Vagina (tissue), 2 donors: ENCODE measurements around the gene RASAL2. TPM values are rescaled to one million over a fixed set of nuclear protein-coding genes. Genes with fewer than 3 reads are reported as not detected.

Source experiments
- DNase-seq, 2 donors: peaks; one replicate each; pipeline ENCODE4 v3.0.0-alpha.2; 2017; ENCODE audit errors: extremely low spot score in 2 of 2
- H3K27ac ChIP-seq: fragments of 200-600 bp; sonication (generic); one replicate; pipeline ENCODE4 v1.5.1; 2019
- H3K27me3 ChIP-seq: fragments of 200-600 bp; sonication (generic); one replicate; pipeline ENCODE4 v1.5.1; 2019
- H3K36me3 ChIP-seq, 2 donors: fragments of 200-600 bp; sonication (generic); one replicate each; pipeline ENCODE4 v1.5.1; 2017 to 2019
- H3K4me1 ChIP-seq: fragments of 200-600 bp; sonication (generic); one replicate; pipeline ENCODE4 v1.5.1; 2019
- H3K4me3 ChIP-seq, 2 donors: fragments of 200-600 bp; sonication (generic); 1 replicate in 1 of 2; 2 replicates in 1 of 2; pipeline ENCODE4 v1.5.1; 2016 to 2019
- H3K9me3 ChIP-seq: fragments of 200-600 bp; sonication (generic); one replicate; pipeline ENCODE4 v1.5.1; 2019
- CTCF ChIP-seq, 3 experiments: fragments of 450-650 bp in 2 of 3; fragments of 200-600 bp in 1 of 3; sonication (generic) in 1 of 3; IDR thresholded peaks; one replicate each; pipeline ENCODE4 v1.5.1; 2017 to 2019; ENCODE audit warnings: antibody characterized with exemption in 3 of 3, mild to moderate bottlenecking in 2 of 3, moderate library complexity in 2 of 3
- POLR2A ChIP-seq, 2 donors: fragments of 450-650 bp; IDR thresholded peaks; one replicate each; pipeline ENCODE4 v1.6.1; 2017; ENCODE audit warnings: antibody characterized with exemption in 2 of 2, mild to moderate bottlenecking in 2 of 2, moderate library complexity in 2 of 2
- POLR2AphosphoS5 ChIP-seq, 2 donors: sonication (generic); formaldehyde crosslinking; IDR thresholded peaks; one replicate each; pipeline ENCODE4 v1.9.0; 2017; ENCODE audit warnings: antibody characterized with exemption in 2 of 2, mild to moderate bottlenecking in 2 of 2, low read depth in 1 of 2; ENCODE audit not compliant: insufficient read depth in 1 of 2
- intact Hi-C: fragments of 100-400 bp; cut with DNase I; formaldehyde crosslinking; loops from one replicate; pipeline ENCODE4 v1.15.1; 2023
- total RNA-seq: library from RNA; depleted of rRNA; stranded (reverse); fragments of >200 nt; gene quantifications from one replicate; pipeline ENCODE4 v1.2.3, GENCODE V29; 2016

Gene RASAL2
- total RNA-seq, 1 donor from 2014 or later: 25.5 TPM

GRCh38 chr1:178436899-178437298 lies 343.0 kb downstream of the RASAL2 start:
- DNase-seq: no peak
- intact Hi-C loops: no loop called here
- Histone ChIP-seq H3K36me3 (peaks cover 0 to 8% of the 10 kb centered on the region in 2 donors), H3K27me3 (no peaks in the 10 kb centered on the region), H3K27ac (no peak overlapping the region), H3K9me3 (no peaks in the 10 kb centered on the region), H3K4me1 (peaks cover 18% of the 10 kb centered on the region), H3K4me3 (no peak overlapping the region)
- TF ChIP-seq CTCF (IDR thresholded peaks at IDR 0.05) (no peak), POLR2A (IDR thresholded peaks at IDR 0.05) (no peak), POLR2AphosphoS5 (IDR thresholded peaks at IDR 0.05; ENCODE audit: insufficient read depth in 1 of 2, low read depth in 1 of 2) (no peak)

- no peak for DNase-seq
- H3K27me3 ChIP-seq: no peaks in the 10 kb centered on the region
- no peak overlapping the region for H3K4me3 ChIP-seq
- intact Hi-C loops: no loop called here
- TF ChIP-seq POLR2AphosphoS5 (IDR thresholded peaks at IDR 0.05; ENCODE audit: insufficient read depth in 1 of 2, low read depth in 1 of 2): no peak
- no peak for TF ChIP-seq CTCF (IDR thresholded peaks at IDR 0.05)
- TF ChIP-seq POLR2A (IDR thresholded peaks at IDR 0.05): no peak
- H3K27ac ChIP-seq: no peak overlapping the region
- peaks cover 18% of the 10 kb centered on the region for H3K4me1 ChIP-seq
- H3K9me3 ChIP-seq: no peaks in the 10 kb centered on the region
- peaks cover 0 to 22% of the 10 kb centered on the region in 2 donors for H3K36me3 ChIP-seq
These were observed 344.5 kb downstream of the RASAL2 start for GRCh38 chr1:178438432-178438831.

GRCh38 chr1:178442925-178443324 lies 349.0 kb downstream of the RASAL2 start:
- H3K9me3 ChIP-seq: no peaks in the 10 kb centered on the region

GRCh38 chr1:178450871-178451270 lies 357.0 kb downstream of the RASAL2 start:
- intact Hi-C loops: no loop called here
- Histone ChIP-seq H3K27me3 (no peaks in the 10 kb centered on the region), H3K36me3 (no peaks in the 10 kb centered on the region), H3K4me1 (no peaks in the 10 kb centered on the region), H3K9me3 (no peaks in the 10 kb centered on the region), H3K4me3 (no peak overlapping the region), H3K27ac (no peak overlapping the region)
- TF ChIP-seq POLR2A (IDR thresholded peaks at IDR 0.05): no peak
- no peak for TF ChIP-seq POLR2AphosphoS5 (IDR thresholded peaks at IDR 0.05; ENCODE audit: insufficient read depth in 1 of 2, low read depth in 1 of 2)
- TF ChIP-seq CTCF (IDR thresholded peaks at IDR 0.05): no peak
- DNase-seq: no peak

More at GRCh38 chr1:178442925-178443324, 349.0 kb downstream of the RASAL2 start:
- intact Hi-C loops: no loop called here
- Histone ChIP-seq H3K36me3 (peaks cover 0 to 22% of the 10 kb centered on the region in 2 donors), H3K4me3 (no peak overlapping the region), H3K4me1 (no peaks in the 10 kb centered on the region), H3K27ac (no peak overlapping the region), H3K27me3 (no peaks in the 10 kb centered on the region)
- DNase-seq: no peak
- TF ChIP-seq CTCF (IDR thresholded peaks at IDR 0.05) (no peak), POLR2AphosphoS5 (IDR thresholded peaks at IDR 0.05; ENCODE audit: insufficient read depth in 1 of 2, low read depth in 1 of 2) (no peak), POLR2A (IDR thresholded peaks at IDR 0.05) (no peak)

DNA sequence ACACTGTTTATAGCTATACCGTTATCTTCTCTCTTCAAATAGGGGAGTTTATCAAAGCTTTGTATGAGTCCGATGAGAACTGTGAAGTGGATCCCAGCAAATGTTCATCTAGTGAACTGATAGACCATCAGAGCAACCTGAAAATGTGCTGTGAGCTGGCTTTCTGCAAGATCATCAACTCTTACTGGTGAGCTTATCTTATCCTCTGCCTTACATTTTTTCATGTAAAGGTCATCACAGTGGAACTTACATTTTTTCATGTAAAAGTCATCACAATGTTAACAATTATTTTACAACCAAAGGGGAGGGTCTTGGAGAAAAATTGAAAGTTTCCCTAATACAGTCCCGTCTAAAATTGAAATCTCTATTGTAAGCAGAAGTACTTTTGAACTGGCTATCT lies 357.6 kb downstream of the RASAL2 start:
- no peak for DNase-seq
- no peaks in the 10 kb centered on the region for H3K9me3 ChIP-seq
- H3K27me3 ChIP-seq: no peaks in the 10 kb centered on the region
- intact Hi-C loops: no loop called here
- TF ChIP-seq CTCF (IDR thresholded peaks at IDR 0.05): no peak
- TF ChIP-seq POLR2AphosphoS5 (IDR thresholded peaks at IDR 0.05; ENCODE audit: insufficient read depth in 1 of 2, low read depth in 1 of 2): no peak
- TF ChIP-seq POLR2A (IDR thresholded peaks at IDR 0.05): no peak
- no peak overlapping the region for H3K27ac ChIP-seq
- H3K4me1 ChIP-seq: no peaks in the 10 kb centered on the region
- H3K4me3 ChIP-seq: no peak overlapping the region
- H3K36me3 ChIP-seq: no peaks in the 10 kb centered on the region
